ENCODE results near the gene ADCY10.
"Not testable (repeated sequence)": the region's sequence is repeated elsewhere in the genome, so short reads cannot be mapped to it uniquely, and the experiment has no call there.

GRCh38 chr1:167869157-167870001, 44.6 kb downstream of the ADCY10 start:
- not testable (repeated sequence) for TF ChIP-seq CEBPB (IDR thresholded peaks at IDR 0.05; ENCODE audit: low read depth, low read length); CTCF (IDR thresholded peaks at IDR 0.05; ENCODE audit: control extremely low read depth in 1 of 3, insufficient read depth in 1 of 3, low read depth in 1 of 3, low read length in 3 of 3); SP1 (IDR thresholded peaks at IDR 0.05; ENCODE audit: low read depth, low read length); EP300 (IDR thresholded peaks at IDR 0.05; ENCODE audit: borderline replicate concordance in 1 of 2, low read depth in 2 of 2, low read length in 2 of 2); EZH2 (IDR thresholded peaks at IDR 0.05; ENCODE audit: low read depth, low read length, severe bottlenecking); SP2 (IDR thresholded peaks at IDR 0.05; ENCODE audit: low read length); RFX5 (IDR thresholded peaks at IDR 0.05; ENCODE audit: borderline replicate concordance, low read depth, low read length); POLR2AphosphoS5 (IDR thresholded peaks at IDR 0.05; ENCODE audit: low read depth, low read length); RNF2 (IDR thresholded peaks at IDR 0.05; ENCODE audit: borderline replicate concordance, low read depth, low read length, missing control alignments, poor library complexity, severe bottlenecking); POLR2A (IDR thresholded peaks at IDR 0.05; ENCODE audit: control extremely low read depth in 1 of 2, low read depth in 2 of 2, low read length in 2 of 2)
- TF ChIP-seq, protein P1, sequence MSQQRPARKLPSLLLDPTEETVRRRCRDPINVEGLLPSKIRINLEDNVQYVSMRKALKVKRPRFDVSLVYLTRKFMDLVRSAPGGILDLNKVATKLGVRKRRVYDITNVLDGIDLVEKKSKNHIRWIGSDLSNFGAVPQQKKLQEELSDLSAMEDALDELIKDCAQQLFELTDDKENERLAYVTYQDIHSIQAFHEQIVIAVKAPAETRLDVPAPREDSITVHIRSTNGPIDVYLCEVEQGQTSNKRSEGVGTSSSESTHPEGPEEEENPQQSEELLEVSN (IDR thresholded peaks at IDR 0.05): not testable (repeated sequence)
